Measurements from ENCODE around the gene TMEFF1. TPM values are rescaled to one million over a fixed set of nuclear protein-coding genes. Genes with fewer than 3 reads are reported as not detected.
"Not testable (repeated sequence)": the region's sequence is repeated elsewhere in the genome, so short reads cannot be mapped to it uniquely, and the experiment has no call there.

The TMEFF1 gene
- total and polyA plus RNA-seq, 8 donors = 0.05 to 0.92 TPM; not detected in 6

DNA sequence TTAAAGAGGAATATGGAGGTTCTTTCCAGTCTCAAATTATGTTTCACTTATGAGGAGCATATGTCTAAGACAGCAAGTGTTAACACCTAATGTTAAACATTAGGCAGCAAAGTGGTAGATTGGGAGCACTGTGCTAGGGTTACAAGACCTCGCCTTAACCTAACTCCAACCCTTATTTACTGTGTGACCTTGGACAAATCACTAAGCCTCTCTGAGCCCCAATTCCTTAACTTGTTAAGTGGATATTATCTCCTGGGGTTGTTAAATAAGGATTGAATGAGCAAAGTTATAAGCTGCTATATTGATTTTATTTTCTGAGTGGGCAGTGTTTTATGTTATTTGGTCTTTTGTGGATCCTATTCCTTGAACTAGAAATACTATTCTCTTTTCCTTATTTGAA, 38.3 kb downstream of the TMEFF1 start:
- WGBS, 5 donors = 93 to 97% (median 94%) methylated on average over 1 of the region's 1 CpG
- TF ChIP-seq EP300 (IDR thresholded peaks at IDR 0.05) (no peak), POLR2A (IDR thresholded peaks at IDR 0.05) (no peak), POLR2AphosphoS5 (IDR thresholded peaks at IDR 0.05) (no peak)
- TF ChIP-seq, protein P1, sequence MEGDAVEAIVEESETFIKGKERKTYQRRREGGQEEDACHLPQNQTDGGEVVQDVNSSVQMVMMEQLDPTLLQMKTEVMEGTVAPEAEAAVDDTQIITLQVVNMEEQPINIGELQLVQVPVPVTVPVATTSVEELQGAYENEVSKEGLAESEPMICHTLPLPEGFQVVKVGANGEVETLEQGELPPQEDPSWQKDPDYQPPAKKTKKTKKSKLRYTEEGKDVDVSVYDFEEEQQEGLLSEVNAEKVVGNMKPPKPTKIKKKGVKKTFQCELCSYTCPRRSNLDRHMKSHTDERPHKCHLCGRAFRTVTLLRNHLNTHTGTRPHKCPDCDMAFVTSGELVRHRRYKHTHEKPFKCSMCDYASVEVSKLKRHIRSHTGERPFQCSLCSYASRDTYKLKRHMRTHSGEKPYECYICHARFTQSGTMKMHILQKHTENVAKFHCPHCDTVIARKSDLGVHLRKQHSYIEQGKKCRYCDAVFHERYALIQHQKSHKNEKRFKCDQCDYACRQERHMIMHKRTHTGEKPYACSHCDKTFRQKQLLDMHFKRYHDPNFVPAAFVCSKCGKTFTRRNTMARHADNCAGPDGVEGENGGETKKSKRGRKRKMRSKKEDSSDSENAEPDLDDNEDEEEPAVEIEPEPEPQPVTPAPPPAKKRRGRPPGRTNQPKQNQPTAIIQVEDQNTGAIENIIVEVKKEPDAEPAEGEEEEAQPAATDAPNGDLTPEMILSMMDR (IDR thresholded peaks at IDR 0.05) = no peak
- no peaks in the 10 kb centered on the region for H3K9me3 ChIP-seq
- intact Hi-C loops (cut with DNase I; ENCODE audit: low total_unique reads) = no loop called here
- no peaks in the 10 kb centered on the region for H3K27me3 ChIP-seq
- no peaks in the 10 kb centered on the region for H3K4me1 ChIP-seq
- H3K4me3 ChIP-seq = no peak overlapping the region
- DNase-seq = no peak
- H3K27ac ChIP-seq = no peak overlapping the region
- H3K36me3 ChIP-seq = peaks cover 0 to 8% (median 0%) of the 10 kb centered on the region in 4 donors

DNA sequence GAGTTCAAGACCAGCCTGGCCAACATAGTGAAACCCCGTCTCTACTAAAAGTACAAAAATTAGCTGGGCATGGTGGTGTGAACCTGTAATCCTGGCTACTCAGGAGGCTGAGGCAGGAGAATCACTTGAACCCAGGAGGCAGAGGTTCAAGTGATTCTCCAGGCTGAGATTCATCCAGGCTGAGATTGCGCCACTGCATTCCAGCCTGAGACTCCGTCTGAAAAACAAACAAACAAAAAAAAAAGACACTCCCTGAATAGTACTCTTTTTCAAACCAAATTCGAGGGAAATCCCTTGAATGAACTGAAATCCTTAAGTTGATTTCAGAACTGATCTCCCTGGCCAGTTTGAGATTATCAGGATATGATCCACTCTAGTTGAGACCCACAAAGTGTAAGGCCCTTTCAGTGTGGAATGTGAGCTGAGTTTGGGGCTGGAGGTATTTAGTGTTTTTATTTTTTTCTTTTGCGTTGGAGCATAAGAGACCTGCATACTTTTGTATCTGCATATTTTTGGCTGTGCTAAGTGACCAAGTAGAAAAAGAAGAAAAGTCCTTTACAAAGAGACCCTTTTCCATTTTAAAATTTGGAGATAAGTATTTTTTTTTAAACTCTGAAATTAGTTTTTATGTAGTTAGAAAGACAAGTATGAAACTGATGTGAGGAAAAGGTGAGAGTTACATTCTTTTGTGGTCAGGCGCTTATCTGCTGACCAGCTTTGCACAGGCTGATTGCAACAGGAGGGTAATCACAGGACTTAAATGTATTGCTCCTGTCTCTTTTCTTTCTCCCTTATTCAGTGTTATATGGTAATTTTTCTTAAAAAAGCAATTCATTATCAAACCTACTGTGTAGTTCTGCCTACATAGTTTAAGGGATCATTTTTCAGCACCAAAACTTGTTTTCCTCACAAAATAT, 42.9 kb downstream of the TMEFF1 start:
- H3K4me3 ChIP-seq = no peak overlapping the region
- intact Hi-C loops (cut with DNase I; ENCODE audit: low total_unique reads) = no loop called here
- H3K9me3 ChIP-seq = no peaks in the 10 kb centered on the region
- peak in 1 of 2 donors; percentile 29 for DNase-seq
- H3K27ac ChIP-seq = no peak overlapping the region
- H3K4me1 ChIP-seq = no peaks in the 10 kb centered on the region
- 43 to 65% (median 49%) methylated on average over 6 of the region's 6 CpGs for WGBS, 5 donors
- H3K27me3 ChIP-seq = no peaks in the 10 kb centered on the region
- no peaks in the 10 kb centered on the region for H3K36me3 ChIP-seq
- no peak for TF ChIP-seq EP300 (IDR thresholded peaks at IDR 0.05)
- TF ChIP-seq POLR2A (IDR thresholded peaks at IDR 0.05) = no peak
- TF ChIP-seq POLR2AphosphoS5 (IDR thresholded peaks at IDR 0.05) = no peak
- TF ChIP-seq, protein P1 (IDR thresholded peaks at IDR 0.05) = no peak

DNA sequence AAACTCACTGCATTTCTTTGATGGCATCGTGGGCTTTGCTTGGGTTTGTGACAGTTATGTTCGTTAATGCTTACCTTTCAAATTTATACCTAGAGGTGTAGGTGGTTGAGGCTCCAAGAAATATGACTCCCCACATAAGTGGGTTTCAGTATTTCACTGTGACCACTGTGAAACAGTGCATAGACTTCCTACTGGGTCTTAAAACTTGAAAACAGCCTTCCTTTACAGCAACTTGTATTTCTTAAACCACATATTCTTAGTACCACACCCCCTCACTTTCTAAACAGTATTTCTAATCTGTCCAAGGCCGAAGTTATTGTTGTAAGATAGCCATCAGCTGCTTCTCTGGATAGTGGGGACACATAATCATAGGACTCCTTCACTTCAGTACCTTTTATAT, 48.3 kb downstream of the TMEFF1 start:
- Histone ChIP-seq H3K9me3 (no peaks in the 10 kb centered on the region), H3K27me3 (no peaks in the 10 kb centered on the region), H3K4me1 (no peaks in the 10 kb centered on the region), H3K4me3 (no peak overlapping the region), H3K27ac (no peak overlapping the region), H3K36me3 (no peaks in the 10 kb centered on the region)
- 74 to 80% (median 77%) methylated on average over 3 of the region's 3 CpGs for WGBS, 5 donors
- no peak for TF ChIP-seq EP300 (IDR thresholded peaks at IDR 0.05)
- DNase-seq = no peak
- intact Hi-C loops (cut with DNase I; ENCODE audit: low total_unique reads) = no loop called here

DNA sequence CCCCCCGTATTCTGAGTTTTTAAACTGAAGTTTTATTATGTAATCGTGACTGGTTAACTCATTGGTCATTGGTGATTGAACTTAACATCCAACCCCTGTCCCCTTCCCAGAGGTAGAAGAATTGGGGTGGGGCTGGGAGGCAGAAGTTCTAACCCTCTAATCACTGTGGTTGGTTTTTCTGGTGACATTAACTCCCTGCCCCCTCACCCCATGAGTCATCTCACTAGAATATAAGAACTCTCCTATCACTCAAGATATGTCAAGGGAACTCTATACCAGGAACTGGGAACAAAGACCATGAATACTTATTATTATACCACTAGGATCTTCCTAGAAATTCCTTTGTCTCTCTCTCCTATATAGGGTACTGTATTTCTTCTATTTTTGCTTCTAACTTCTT, 52.6 kb downstream of the TMEFF1 start:
- intact Hi-C loops (cut with DNase I; ENCODE audit: low total_unique reads) = no loop called here
- DNase-seq = no peak
- no peak overlapping the region for H3K4me3 ChIP-seq
- TF ChIP-seq POLR2A (IDR thresholded peaks at IDR 0.05) = no peak
- TF ChIP-seq EP300 (IDR thresholded peaks at IDR 0.05) = no peak
- H3K4me1 ChIP-seq = no peaks in the 10 kb centered on the region
- H3K27ac ChIP-seq = no peak overlapping the region
- no peaks in the 10 kb centered on the region for H3K36me3 ChIP-seq
- no peaks in the 10 kb centered on the region for H3K27me3 ChIP-seq
- no peaks in the 10 kb centered on the region for H3K9me3 ChIP-seq
- 91 to 100% (median 98%) methylated on average over 2 of the region's 2 CpGs for WGBS, 5 donors

DNA sequence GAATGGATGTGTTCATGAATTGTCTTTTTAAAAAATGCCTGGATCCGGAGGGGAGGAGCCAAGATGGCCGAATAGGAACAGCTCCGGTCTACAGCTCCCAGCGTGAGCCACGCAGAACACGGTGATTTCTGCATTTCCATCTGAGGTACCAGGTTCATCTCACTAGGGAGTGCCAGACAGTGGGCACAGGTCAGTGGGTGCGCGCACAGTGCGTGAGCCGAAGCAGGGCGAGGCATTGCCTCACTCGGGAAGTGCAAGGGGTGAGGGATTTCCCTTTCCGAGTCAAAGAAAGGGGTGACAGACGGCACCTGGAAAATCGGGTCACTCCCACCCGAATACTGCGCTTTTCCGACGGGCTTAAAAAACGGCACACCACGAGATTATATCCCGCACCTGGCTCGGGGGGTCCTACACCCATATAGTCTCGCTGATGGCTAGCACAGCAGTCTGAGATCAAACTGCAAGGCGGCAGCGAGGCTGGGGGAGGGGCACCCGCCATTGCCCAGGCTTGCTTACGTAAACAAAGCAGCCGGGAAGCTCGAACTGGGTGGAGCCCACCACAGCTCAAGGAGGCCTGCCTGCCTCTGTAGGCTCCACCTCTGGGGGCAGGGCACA, 54.3 kb downstream of the TMEFF1 start:
- H3K27ac ChIP-seq; H3K36me3 ChIP-seq; H3K4me3 ChIP-seq; H3K4me1 ChIP-seq; intact Hi-C loops (cut with DNase I; ENCODE audit: low total_unique reads); H3K27me3 ChIP-seq; H3K9me3 ChIP-seq; DNase-seq: not testable (repeated sequence)
- WGBS, 5 donors = 90 to 95% (median 92%) methylated on average over 19 to 30 of the region's 30 CpGs

DNA sequence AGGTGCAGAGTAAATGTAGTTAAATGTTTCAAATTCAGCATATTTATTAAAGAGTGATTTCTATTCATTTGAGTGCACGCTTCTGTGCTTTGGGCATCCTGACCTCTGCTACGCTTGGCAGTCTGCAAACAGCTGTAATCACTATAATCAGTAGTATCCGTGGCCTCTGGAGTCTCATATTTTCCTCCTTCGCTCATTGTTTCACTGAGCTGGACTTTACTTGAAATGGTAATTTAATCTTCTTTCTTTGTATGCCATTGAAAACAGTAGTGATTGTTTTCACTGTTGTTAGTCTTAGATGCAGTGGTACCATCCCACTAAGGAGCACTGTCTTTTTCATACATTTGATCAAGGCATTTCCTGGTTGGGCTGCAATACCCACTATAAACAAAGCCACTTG, 61.5 kb downstream of the TMEFF1 start:
- H3K4me1 ChIP-seq = no peaks in the 10 kb centered on the region
- TF ChIP-seq POLR2A (IDR thresholded peaks at IDR 0.05) (no peak), EP300 (IDR thresholded peaks at IDR 0.05) (no peak), POLR2AphosphoS5 (IDR thresholded peaks at IDR 0.05) (no peak)
- TF ChIP-seq, protein P1 (IDR thresholded peaks at IDR 0.05) = no peak
- H3K4me3 ChIP-seq = no peak overlapping the region
- H3K27ac ChIP-seq = no peak overlapping the region
- 58 to 75% (median 70%) methylated on average over 4 of the region's 4 CpGs for WGBS, 5 donors
- no peak for DNase-seq
- no peaks in the 10 kb centered on the region for H3K9me3 ChIP-seq
- H3K27me3 ChIP-seq = no peaks in the 10 kb centered on the region
- peaks cover 0 to 3% (median 0%) of the 10 kb centered on the region in 4 donors for H3K36me3 ChIP-seq
- intact Hi-C loops (cut with DNase I; ENCODE audit: low total_unique reads) = no loop called here
